A549 treated with RU486 at 1 μM for 4 hours (cell line): ENCODE measurements around the gene NET1. TPM values are rescaled to one million over a fixed set of nuclear protein-coding genes. Genes with fewer than 3 reads are reported as not detected.

Source experiments
- total RNA-seq: library from RNA; stranded (reverse); fragments of 200-300 nt; extraction: Qiagen RNA extraction; gene quantifications from 5 replicates; pipeline ENCODE4 v1.2.3, GENCODE V29; 2022; ENCODE audit warnings: low read depth

Gene NET1
- total RNA-seq: 62.3 to 83.7 TPM (median 76.0 TPM) in 5 replicates

GRCh38 chr10:5412277-5412941 is at the start of gene NET1:
NET1 (plus strand) TSS chr10:5412557; CDS start chr10:5412693, 136 bp downstream.

GRCh38 chr10:5364890-5365338 is 47.4 kb upstream of the NET1 start, which contains the start of gene UCN3:
UCN3 (plus strand) TSS chr10:5364966; CDS start chr10:5373721, 8,755 bp downstream.

GRCh38 chr10:5404208-5405041 is 7.9 kb upstream of the NET1 start, which contains the start of gene TUBAL3:
TUBAL3 (minus strand) TSS chr10:5404828; CDS start chr10:5404792, 36 bp downstream.

GRCh38 chr10:5499493-5500140 is 87.3 kb downstream of the NET1 start, which contains the start of gene CALML5:
CALML5 (minus strand) TSS chr10:5499570; CDS start chr10:5499438, 132 bp downstream.

Other genes starting within 250 kb of the NET1 start
- 0.21 TPM in 1 of 5 replicates, not detected in the others for gene AKR1C8, start 227.4 kb upstream of the NET1 start, total RNA-seq
- 0.10 to 0.41 TPM (median 0.30 TPM) in 5 replicates for gene AKR1C4, start 215.7 kb upstream of the NET1 start, total RNA-seq
- not detected in 5 replicates for gene UCN3, start 47.6 kb upstream of the NET1 start, total RNA-seq
- gene TUBAL3, start 7.7 kb upstream of the NET1 start, total RNA-seq: 0.13 to 0.48 TPM (median 0.29 TPM) in 5 replicates
- not detected in 5 replicates for gene CALML5, start 87.0 kb downstream of the NET1 start, total RNA-seq
- not detected in 5 replicates for gene CALML3, start 112.4 kb downstream of the NET1 start, total RNA-seq